Lung (tissue), 12 donors: ENCODE measurements around the gene TOR1B. TPM values are rescaled to one million over a fixed set of nuclear protein-coding genes. Genes with fewer than 3 reads are reported as not detected.

ENCODE experiments used
- ATAC-seq: fragments of 200-7000 bp; cut with Tn5 transposase; one replicate; pipeline ENCODE4 v1.9.1; 2020; ENCODE audit warnings: moderate number of reproducible peaks; ENCODE audit not compliant: insufficient read depth, low FRiP score
- DNase-seq, 3 donors: peaks; one replicate each; pipeline ENCODE4 v3.0.0-alpha.2; 2013 to 2017
- H3K27ac ChIP-seq, 2 donors: one replicate each; pipeline ENCODE4 v1.5.1; 2013; ENCODE audit warnings: mild to moderate bottlenecking in 2 of 2, moderate library complexity in 2 of 2, control low read depth in 1 of 2, inconsistent platforms in 1 of 2, low read depth in 1 of 2, low read length in 1 of 2
- H3K27me3 ChIP-seq, 3 donors: one replicate each; pipeline ENCODE4 v1.5.1; 2013; ENCODE audit warnings: low read length in 2 of 3; ENCODE audit not compliant: control insufficient read depth in 3 of 3, insufficient read depth in 3 of 3
- H3K36me3 ChIP-seq, 4 donors: one replicate each; pipeline ENCODE4 v1.5.1; 2013; ENCODE audit warnings: low read length in 4 of 4, mild to moderate bottlenecking in 1 of 4, moderate library complexity in 1 of 4; ENCODE audit not compliant: control insufficient read depth in 4 of 4, insufficient read depth in 4 of 4
- H3K4me1 ChIP-seq, 5 donors: one replicate each; pipeline ENCODE4 v1.5.1; 2013; ENCODE audit warnings: low read length in 5 of 5, mild to moderate bottlenecking in 2 of 5, moderate library complexity in 1 of 5; ENCODE audit not compliant: control insufficient read depth in 5 of 5, insufficient read depth in 5 of 5
- H3K4me3 ChIP-seq: one replicate; pipeline ENCODE4 v1.5.1; 2013; ENCODE audit warnings: mild to moderate bottlenecking, control low read depth, moderate library complexity
- H3K9ac ChIP-seq, 2 donors: one replicate each; pipeline ENCODE4 v1.5.1; 2013; ENCODE audit warnings: low read length in 2 of 2, control low read depth in 1 of 2; ENCODE audit not compliant: insufficient read depth in 1 of 2
- H3K9me3 ChIP-seq, 4 donors: one replicate each; pipeline ENCODE4 v1.5.1; 2013; ENCODE audit warnings: low read length in 3 of 4, mild to moderate bottlenecking in 1 of 4, moderate library complexity in 1 of 4; ENCODE audit not compliant: control insufficient read depth in 4 of 4, insufficient read depth in 3 of 4
- WGBS, 2 donors: extraction: QIAGEN DNeasy Blood & Tissue Kit; methylation state at CpG; one replicate each; pipeline ENCODE4 v1.1.7; 2013; 5-methylcytosine and 5-hydroxymethylcytosine counted together
- polyA plus RNA-seq, 2 donors: library from polyadenylated mRNA; stranded (reverse); fragments of 200-250 nt; gene quantifications; one replicate each; pipeline ENCODE4 v1.2.1, GENCODE V29; 2013
- total RNA-seq, 2 donors: library from RNA; depleted of rRNA in 1 of 2; stranded (reverse); fragments of >200 nt in 1 of 2; gene quantifications; one replicate each; pipeline ENCODE4 v1.2.1, GENCODE V29; 2014 to 2021
- TF ChIP-seq, protein P1 (sequence below): IDR thresholded peaks from 2 replicates; pipeline ENCODE4 v1.5.1; 2012; ENCODE audit warnings: mild to moderate bottlenecking; ENCODE audit errors: control extremely low read depth, extremely low read depth
- donor health status: control.
- donor health status: control.
- donor health status: Bipolar disorder and iron deficiency.
- donor health status: healthy.
- donor health status: DM: yes; HTN: yes; CAD: no.

The TOR1B gene
- total and polyA plus RNA-seq, 4 donors = 10.1 to 26.7 (median 26.0) TPM

DNA sequence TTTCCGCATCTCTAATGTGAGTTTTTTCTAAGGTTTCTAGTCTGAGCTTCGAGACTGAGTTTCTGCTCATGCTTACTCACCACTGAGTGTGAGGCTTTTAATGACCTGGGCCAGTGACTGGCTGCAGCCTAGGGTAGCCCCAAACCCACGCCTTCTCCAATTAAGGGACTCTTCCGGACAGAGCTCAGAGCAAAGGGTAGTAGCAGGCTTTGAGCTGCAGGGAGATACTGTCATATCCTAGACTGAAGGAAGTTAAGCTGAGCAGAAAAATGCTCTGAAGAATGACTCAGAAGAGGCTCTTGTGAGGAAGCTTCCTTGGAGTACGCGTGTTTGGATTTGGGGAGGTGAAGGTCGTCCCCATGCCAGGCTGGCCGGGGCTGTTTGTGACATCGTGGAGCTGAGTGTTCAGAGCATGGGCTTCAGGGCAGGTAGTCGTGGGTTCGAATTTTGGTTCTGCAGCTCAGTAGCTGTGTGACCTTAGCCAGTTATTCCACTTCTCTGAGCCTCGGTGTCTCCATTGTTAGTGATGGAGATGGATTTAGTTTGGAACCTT lies 35.8 kb downstream of the TOR1B start:
- ATAC-seq = no peak
- Histone ChIP-seq H3K4me3 (no peak overlapping the region), H3K9me3 (no peaks in the 10 kb centered on the region), H3K4me1 (peaks cover 0 to 19% (median 8%) of the 10 kb centered on the region in 5 donors), H3K27ac (no peak overlapping the region), H3K36me3 (peaks cover 0 to 2% (median under 1%) of the 10 kb centered on the region in 4 donors), H3K27me3 (no peaks in the 10 kb centered on the region), H3K9ac (no peak overlapping the region)
- DNase-seq = no peak
- TF ChIP-seq, protein P1, sequence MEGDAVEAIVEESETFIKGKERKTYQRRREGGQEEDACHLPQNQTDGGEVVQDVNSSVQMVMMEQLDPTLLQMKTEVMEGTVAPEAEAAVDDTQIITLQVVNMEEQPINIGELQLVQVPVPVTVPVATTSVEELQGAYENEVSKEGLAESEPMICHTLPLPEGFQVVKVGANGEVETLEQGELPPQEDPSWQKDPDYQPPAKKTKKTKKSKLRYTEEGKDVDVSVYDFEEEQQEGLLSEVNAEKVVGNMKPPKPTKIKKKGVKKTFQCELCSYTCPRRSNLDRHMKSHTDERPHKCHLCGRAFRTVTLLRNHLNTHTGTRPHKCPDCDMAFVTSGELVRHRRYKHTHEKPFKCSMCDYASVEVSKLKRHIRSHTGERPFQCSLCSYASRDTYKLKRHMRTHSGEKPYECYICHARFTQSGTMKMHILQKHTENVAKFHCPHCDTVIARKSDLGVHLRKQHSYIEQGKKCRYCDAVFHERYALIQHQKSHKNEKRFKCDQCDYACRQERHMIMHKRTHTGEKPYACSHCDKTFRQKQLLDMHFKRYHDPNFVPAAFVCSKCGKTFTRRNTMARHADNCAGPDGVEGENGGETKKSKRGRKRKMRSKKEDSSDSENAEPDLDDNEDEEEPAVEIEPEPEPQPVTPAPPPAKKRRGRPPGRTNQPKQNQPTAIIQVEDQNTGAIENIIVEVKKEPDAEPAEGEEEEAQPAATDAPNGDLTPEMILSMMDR = no peak
- 88 to 89% methylated on average over 12 of the region's 12 CpGs for WGBS, 2 donors

DNA sequence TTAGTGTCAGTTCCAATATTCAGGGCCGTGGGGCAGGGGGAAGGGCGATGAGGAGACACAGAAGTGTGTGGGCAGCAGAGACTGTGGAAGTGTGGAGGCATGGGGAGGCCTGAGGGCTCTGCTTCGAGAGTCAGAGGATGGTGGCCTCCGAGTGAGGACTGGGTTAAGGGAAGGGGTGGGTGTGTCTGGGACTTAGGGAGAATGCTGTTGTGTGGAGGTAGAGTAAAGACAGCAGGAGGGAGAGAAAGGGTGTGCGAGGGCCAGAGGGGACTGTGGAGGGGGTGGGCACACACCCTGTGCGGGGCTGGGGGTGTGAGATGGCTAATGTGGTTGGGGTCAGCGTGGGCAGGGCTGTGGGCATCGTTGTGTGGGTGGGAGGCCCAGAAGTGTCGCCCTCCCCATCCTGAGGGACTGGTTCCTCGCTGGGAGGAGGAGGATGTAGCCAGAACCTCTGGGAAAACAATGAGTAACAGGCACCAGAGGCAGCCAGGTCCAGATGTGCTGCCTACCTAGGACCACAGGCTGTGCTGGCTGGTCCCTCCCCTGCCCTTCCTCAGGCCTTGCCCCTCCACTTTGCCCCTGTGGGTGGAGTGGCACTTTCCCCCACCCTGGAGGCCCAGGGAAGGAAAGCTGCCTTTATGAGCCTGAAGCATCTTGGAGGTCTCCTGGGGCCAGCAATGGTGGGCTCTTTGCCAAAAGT lies 36.5 kb downstream of the TOR1B start:
- Histone ChIP-seq H3K4me3 (no peak overlapping the region), H3K27ac (no peak overlapping the region), H3K27me3 (no peaks in the 10 kb centered on the region), H3K36me3 (peaks cover 0 to 2% (median under 1%) of the 10 kb centered on the region in 4 donors), H3K9me3 (no peaks in the 10 kb centered on the region), H3K9ac (no peak overlapping the region), H3K4me1 (peaks cover 0 to 12% (median 8%) of the 10 kb centered on the region in 5 donors)
- TF ChIP-seq, protein P1 = no peak
- DNase-seq (no peak), ATAC-seq (no peak)
- 77 to 79% methylated on average over 10 of the region's 10 CpGs for WGBS, 2 donors

DNA sequence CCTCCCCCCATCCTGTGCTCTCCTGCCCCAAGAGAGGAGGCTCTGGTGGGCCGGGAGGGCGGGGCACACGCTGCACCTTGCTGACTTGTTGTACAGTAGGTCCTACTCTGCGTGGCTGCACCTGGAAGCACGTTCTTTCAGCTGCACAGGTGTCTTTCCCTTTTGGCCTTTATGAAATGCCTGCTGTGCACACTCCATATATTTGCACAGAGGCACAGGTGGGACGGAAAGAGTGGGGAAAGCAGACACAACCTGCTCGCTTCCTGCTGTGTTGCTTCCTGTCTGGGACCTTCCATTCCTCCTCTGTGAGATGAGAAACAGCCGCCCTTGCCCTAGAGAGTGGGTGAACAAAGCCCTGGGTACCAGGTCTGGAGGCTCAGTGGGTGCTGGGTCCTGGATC lies 37.0 kb downstream of the TOR1B start:
- Histone ChIP-seq H3K4me1 (peaks cover 0 to 9% (median 8%) of the 10 kb centered on the region in 5 donors), H3K9ac (no peak overlapping the region), H3K27me3 (no peaks in the 10 kb centered on the region), H3K4me3 (no peak overlapping the region), H3K9me3 (no peaks in the 10 kb centered on the region), H3K36me3 (peaks cover 0 to 2% (median under 1%) of the 10 kb centered on the region in 4 donors), H3K27ac (no peak overlapping the region)
- TF ChIP-seq, protein P1 = no peak
- 79 to 83% methylated on average over 8 of the region's 8 CpGs for WGBS, 2 donors
- no peak for DNase-seq
- ATAC-seq = no peak
